H1 (cell line): Measurements from ENCODE around the gene TTC33. TPM values are rescaled to one million over a fixed set of nuclear protein-coding genes. Genes with fewer than 3 reads are reported as not detected.

Source experiments
- CTCF ChIA-PET: fragments of 300-600 bp; sonication (Branson Sonifier 250); formaldehyde crosslinking; loops from one replicate; lab custom pipeline; 2021; ENCODE audit not compliant: partially characterized antibody; lab: Charles Lee
- POLR2A ChIA-PET: fragments of 300-600 bp; sonication (Branson Sonifier 250); formaldehyde crosslinking; loops from one replicate; lab custom pipeline; 2021; ENCODE audit warnings: inconsistent platforms; ENCODE audit not compliant: partially characterized antibody; lab: Charles Lee
- DNase-seq, 2 experiments: peaks; one replicate each; pipeline versions ENCODE4 v3.0.0 to v3.0.0-alpha.2; 2010 to 2022; ENCODE audit warnings: low spot score in 2 of 2, low read depth in 1 of 2, mixed read lengths in 1 of 2
- FAIRE-seq: peaks from 2 replicates; lab custom pipeline; 2011; peaks lifted over from hg19 to GRCh38; lab: Jason Lieb, UNC
- H2AFZ ChIP-seq: 2 replicates; pipeline ENCODE4 v1.8.1; 2012; ENCODE audit warnings: low read length, inconsistent platforms
- H2AK5ac ChIP-seq: 2 replicates; pipeline ENCODE4 v1.6.1; 2013; ENCODE audit warnings: low read depth, low read length
- H2BK120ac ChIP-seq: replicated peaks from 2 replicates; pipeline ENCODE3; 2013; ENCODE audit warnings: low read depth, low read length, inconsistent platforms
- H2BK12ac ChIP-seq: 2 replicates; pipeline ENCODE4 v1.6.1; 2013; ENCODE audit warnings: low read depth, low read length
- H2BK15ac ChIP-seq: 2 replicates; pipeline ENCODE4 v1.6.1; 2013; ENCODE audit warnings: low read length
- H2BK20ac ChIP-seq: 2 replicates; pipeline ENCODE4 v1.6.1; 2013; ENCODE audit warnings: low read length
- H2BK5ac ChIP-seq: 2 replicates; pipeline ENCODE4 v1.6.1; 2013; ENCODE audit warnings: low read depth, low read length
- H3K14ac ChIP-seq: 2 replicates; pipeline ENCODE4 v1.6.1; 2013; ENCODE audit warnings: inconsistent platforms; ENCODE audit not compliant: insufficient read length
- H3K18ac ChIP-seq: 2 replicates; pipeline ENCODE4 v1.6.1; 2013; ENCODE audit warnings: low read length; ENCODE audit errors: extremely low read depth
- H3K23ac ChIP-seq: 2 replicates; pipeline ENCODE4 v1.6.1; 2013; ENCODE audit warnings: inconsistent platforms; ENCODE audit not compliant: insufficient read length
- H3K23me2 ChIP-seq: 2 replicates; pipeline ENCODE4 v1.6.1; 2013; ENCODE audit warnings: low read depth, low read length
- H3K27ac ChIP-seq: 2 replicates; pipeline ENCODE4 v1.6.1; 2011; ENCODE audit warnings: low read depth, low read length, inconsistent platforms
- H3K27me3 ChIP-seq, 4 experiments: replicated peaks in 1 of 4; 1 replicate in 1 of 4; 2 replicates in 3 of 4; pipeline versions ENCODE4 v1.6.1 to v1.8.1; 2011 to 2013; ENCODE audit warnings: low read length in 3 of 4, mild to moderate bottlenecking in 3 of 4, inconsistent platforms in 2 of 4, mixed read lengths in 2 of 4, moderate library complexity in 1 of 4; ENCODE audit not compliant: control insufficient read depth in 3 of 4, insufficient read depth in 3 of 4; ENCODE audit errors: extremely low read depth in 1 of 4
- H3K36me3 ChIP-seq, 4 experiments: 2 replicates each; pipeline versions ENCODE4 v1.6.1 to v1.8.1; 2011 to 2013; ENCODE audit warnings: mild to moderate bottlenecking in 4 of 4, low read length in 3 of 4, moderate library complexity in 2 of 4, control low read depth in 1 of 4, inconsistent platforms in 1 of 4; ENCODE audit not compliant: insufficient read depth in 4 of 4, control insufficient read depth in 2 of 4
- H3K4ac ChIP-seq: replicated peaks from 2 replicates; pipeline ENCODE3; 2013; ENCODE audit warnings: low read length, low read depth, mixed read lengths, inconsistent platforms; ENCODE audit not compliant: insufficient read length
- H3K4me1 ChIP-seq, 4 experiments: replicated peaks in 1 of 4; 1 replicate in 1 of 4; 2 replicates in 3 of 4; pipeline versions ENCODE4 v1.6.1 to v1.8.1; 2011 to 2013; ENCODE audit warnings: low read length in 3 of 4, inconsistent platforms in 2 of 4, mixed read lengths in 1 of 4; ENCODE audit not compliant: insufficient read depth in 4 of 4, control insufficient read depth in 3 of 4
- H3K4me2 ChIP-seq, 2 experiments: 2 replicates each; pipeline versions ENCODE4 v1.6.1 to v1.8.1; 2011 to 2013; ENCODE audit warnings: low read depth in 2 of 2, low read length in 2 of 2, control low read depth in 1 of 2, inconsistent platforms in 1 of 2, mild to moderate bottlenecking in 1 of 2; ENCODE audit not compliant: insufficient read depth in 1 of 2
- H3K4me3 ChIP-seq, 4 experiments: fragments of 200-600, 300-600 bp in 1 of 4; sonication (generic), shearing (Covaris generic), sonication (Bioruptor Twin) in 1 of 4; 2 replicates each; pipeline versions ENCODE4 v1.5.1 to v1.8.1; 2011 to 2016; ENCODE audit warnings: low read length in 4 of 4, low read depth in 3 of 4, control low read depth in 2 of 4, inconsistent platforms in 2 of 4, mild to moderate bottlenecking in 2 of 4, mixed read lengths in 1 of 4, moderate library complexity in 1 of 4; ENCODE audit not compliant: insufficient read depth in 2 of 4; ENCODE audit errors: extremely low read depth in 1 of 4
- H3K56ac ChIP-seq: replicated peaks from 2 replicates; pipeline ENCODE3; 2013; ENCODE audit warnings: low read depth, mild to moderate bottlenecking, mixed read lengths, low read length, inconsistent platforms; ENCODE audit not compliant: insufficient read length
- H3K79me1 ChIP-seq: 2 replicates; pipeline ENCODE4 v1.6.1; 2013; ENCODE audit warnings: low read depth, low read length, control low read depth
- H3K79me2 ChIP-seq, 2 experiments: 2 replicates each; pipeline versions ENCODE4 v1.6.1 to v1.8.1; 2012 to 2013; ENCODE audit warnings: low read length in 2 of 2, mild to moderate bottlenecking in 2 of 2, inconsistent platforms in 1 of 2; ENCODE audit not compliant: insufficient read depth in 2 of 2, control insufficient read depth in 1 of 2
- H3K9ac ChIP-seq, 4 experiments: replicated peaks in 1 of 4; 1 replicate in 1 of 4; 2 replicates in 3 of 4; pipeline versions ENCODE4 v1.6.1 to v1.8.1; 2011 to 2013; ENCODE audit warnings: low read depth in 3 of 4, low read length in 3 of 4, control low read depth in 2 of 4, mild to moderate bottlenecking in 2 of 4, moderate library complexity in 2 of 4, inconsistent platforms in 1 of 4; ENCODE audit errors: extremely low read depth in 1 of 4
- H3K9me3 ChIP-seq, 2 experiments: 2 replicates each; pipeline versions ENCODE4 v1.6.1 to v1.8.1; 2012 to 2013; ENCODE audit warnings: mild to moderate bottlenecking in 2 of 2, moderate library complexity in 2 of 2, control low read depth in 1 of 2, inconsistent platforms in 1 of 2, low read depth in 1 of 2, low read length in 1 of 2, mixed read lengths in 1 of 2; ENCODE audit not compliant: insufficient read depth in 2 of 2
- H4K20me1 ChIP-seq, 2 experiments: replicated peaks in 1 of 2; 2 replicates each; pipeline versions ENCODE3 to v1.8.1; 2011 to 2013; ENCODE audit warnings: inconsistent platforms in 2 of 2, low read length in 2 of 2, mild to moderate bottlenecking in 1 of 2; ENCODE audit not compliant: insufficient read depth in 2 of 2, control insufficient read depth in 1 of 2
- H4K5ac ChIP-seq: 2 replicates; pipeline ENCODE4 v1.6.1; 2013; ENCODE audit warnings: low read length, low read depth, mixed read lengths, inconsistent platforms; ENCODE audit not compliant: insufficient read length
- H4K8ac ChIP-seq: 2 replicates; pipeline ENCODE4 v1.8.0; 2013; ENCODE audit warnings: mild to moderate bottlenecking, moderate library complexity, low read length, inconsistent platforms; ENCODE audit not compliant: insufficient read depth; ENCODE audit errors: extremely low read depth
- H4K91ac ChIP-seq: replicated peaks from 2 replicates; pipeline ENCODE3; 2013; ENCODE audit warnings: low read length, mixed read lengths, inconsistent platforms; ENCODE audit not compliant: insufficient read length
- CBX8 ChIP-seq: fragments of 300-800, 300-1000 bp; sonication (generic); IDR thresholded peaks from 2 replicates; pipeline ENCODE4 v1.7.1; 2016; ENCODE audit warnings: low read depth, low read length, borderline replicate concordance
- KDM1A ChIP-seq: fragments of 200-600, 300-600 bp; sonication (generic); IDR thresholded peaks from 2 replicates; pipeline ENCODE4 v1.7.1; 2016; ENCODE audit warnings: mild to moderate bottlenecking, low read length, borderline replicate concordance
- RBBP5 ChIP-seq: IDR thresholded peaks from 2 replicates; pipeline ENCODE4 v1.7.1; 2012; ENCODE audit warnings: low read depth, mild to moderate bottlenecking, inconsistent platforms, low read length, moderate library complexity, borderline replicate concordance
- SAP30 ChIP-seq: fragments of 300-600 bp; sonication (generic); IDR thresholded peaks from 2 replicates; pipeline ENCODE4 v1.7.1; 2012; ENCODE audit warnings: low read length, moderate library complexity, mild to moderate bottlenecking, inconsistent platforms; ENCODE audit not compliant: insufficient read depth, insufficient replicate concordance
- SP2 ChIP-seq: IDR thresholded peaks from 2 replicates; pipeline ENCODE4 v1.6.1; 2012; ENCODE audit warnings: mild to moderate bottlenecking, low read length, inconsistent platforms
- polyA plus RNA-seq, 7 experiments: library from polyadenylated mRNA; depleted of rRNA in 3 of 7; stranded (reverse) in 5 of 7; unstranded in 2 of 7; fragments of >200 nt in 5 of 7; fragments of 200-250 nt in 2 of 7; gene quantifications; 1 replicate in 5 of 7; 2 replicates in 1 of 7; 4 replicates in 1 of 7; pipeline versions ENCODE4 v1.2.1 to v1.2.3, GENCODE V29; 2011 to 2013; ENCODE audit warnings: missing spikeins in 2 of 7, mixed read lengths in 2 of 7
- total RNA-seq: library from RNA; stranded (reverse); fragmentation: NEBNext Ultra II Directional; extraction: Animal tissue kit (Norgen Biotek cat#: 25700); gene quantifications from 2 replicates; pipeline ENCODE4 v1.2.1, GENCODE V29; 2021

Gene TTC33
- total and polyA plus RNA-seq, 2 of the 8 experiments (the other 6 are each of a cell fraction or from before 2014, with no cell fraction given), result 1.2 to 12.6 TPM

- H2AFZ ChIP-seq, result no peak overlapping the region
- no peaks in the 10 kb centered on the region for H3K23me2 ChIP-seq
- H4K91ac ChIP-seq, result no peak overlapping the region
- no peaks in the 10 kb centered on the region for H3K79me1 ChIP-seq
- DNase-seq, result no peak
- H3K9ac ChIP-seq, result no peak overlapping the region
- no peaks in the 10 kb centered on the region for H3K79me2 ChIP-seq
- H2BK12ac ChIP-seq, result no peak overlapping the region
- no peak for TF ChIP-seq CBX8
- no peak for TF ChIP-seq SAP30
- no peak for TF ChIP-seq SP2
- TF ChIP-seq RBBP5, result no peak
- no peak for TF ChIP-seq KDM1A
- no peak overlapping the region for H3K4me3 ChIP-seq
- H3K4ac ChIP-seq, result no peak overlapping the region
- no peaks in the 10 kb centered on the region for H3K9me3 ChIP-seq
- no peak overlapping the region for H4K8ac ChIP-seq
- no peak overlapping the region for H3K56ac ChIP-seq
- H2BK5ac ChIP-seq, result no peak overlapping the region
- no peak overlapping the region for H3K4me2 ChIP-seq
- no peak overlapping the region for H3K27ac ChIP-seq
- no peak for FAIRE-seq
- no peak overlapping the region for H2BK20ac ChIP-seq
- H3K36me3 ChIP-seq, result no peaks in the 10 kb centered on the region; a peak in 2 of 8 replicates
- H2BK15ac ChIP-seq, result no peak overlapping the region
- H3K14ac ChIP-seq, result no peak overlapping the region
- no peaks in the 10 kb centered on the region for H4K20me1 ChIP-seq
- no peak overlapping the region for H2BK120ac ChIP-seq
- no peak overlapping the region for H3K23ac ChIP-seq
- H3K4me1 ChIP-seq, result no peaks in the 10 kb centered on the region
- H3K27me3 ChIP-seq, result no peaks in the 10 kb centered on the region
- H2AK5ac ChIP-seq, result no peak overlapping the region
- POLR2A ChIA-PET, result no interaction called here
- no peak overlapping the region for H4K5ac ChIP-seq
- H3K18ac ChIP-seq, result no peak overlapping the region
- CTCF ChIA-PET, result interaction anchor here (0.7 to 1.2 kb wide), 6 partner anchors 22 to 1603 kb away, joined by 3 to 4 read pairs (median 3); no protein-coding TSS in a partner anchor
Measured at GRCh38 chr5:40738502-40738901, 17.3 kb downstream of the TTC33 start.
